WTC11 (cell line): ENCODE data around the gene ZFY. TPM values are rescaled to one million over a fixed set of nuclear protein-coding genes. Genes with fewer than 3 reads are reported as not detected.

Experiments
- ATAC-seq: fragments of 200-7000 bp; cut with Tn5 transposase; 2 replicates; pipeline ENCODE4 v1.10.0; 2021; ENCODE audit warnings: mild to moderate bottlenecking, moderate library complexity
- CTCF ChIA-PET: fragments of 300-600 bp; sonication (Branson Sonifier 250); formaldehyde crosslinking; loops from one replicate; lab custom pipeline; 2021; ENCODE audit warnings: antibody characterized with exemption; lab: Charles Lee
- POLR2A ChIA-PET: fragments of 350-600 bp; sonication (Branson Sonifier 250); formaldehyde crosslinking; loops from one replicate; lab custom pipeline; 2021; ENCODE audit warnings: antibody characterized with exemption; lab: Charles Lee
- DNase-seq: peaks from one replicate; pipeline ENCODE4 v3.0.0; 2021; ENCODE audit warnings: low spot score
- H3K27ac Mint-ChIP-seq: 2 replicates; pipeline ENCODE4 v1.8.0; 2021; ENCODE audit warnings: mixed read lengths
- H3K27me3 Mint-ChIP-seq: 2 replicates; pipeline ENCODE4 v1.8.0; 2021; ENCODE audit warnings: low read depth, mild to moderate bottlenecking, moderate library complexity, mixed read lengths
- H3K36me3 Mint-ChIP-seq: 2 replicates; pipeline ENCODE4 v1.8.0; 2021; ENCODE audit warnings: mixed read lengths
- H3K4me1 Mint-ChIP-seq: 2 replicates; pipeline ENCODE4 v1.8.0; 2022; ENCODE audit warnings: mixed read lengths
- H3K4me3 Mint-ChIP-seq: 2 replicates; pipeline ENCODE4 v1.8.0; 2021; ENCODE audit warnings: mild to moderate bottlenecking, moderate library complexity, mixed read lengths
- H3K9me3 Mint-ChIP-seq: 2 replicates; pipeline ENCODE4 v1.8.0; 2021; ENCODE audit warnings: mixed read lengths
- ATF2 ChIP-seq: sonication (generic); formaldehyde crosslinking; IDR thresholded peaks from 2 replicates; pipeline ENCODE4 v1.8.1; 2022; ENCODE audit warnings: low read depth, missing genetic modification reagents, borderline replicate concordance
- CDX4 ChIP-seq: fragments of 250-450 bp; sonication (Bioruptor Pico); IDR thresholded peaks from 2 replicates; pipeline ENCODE4 v1.9.0; 2021; ENCODE audit warnings: moderate library complexity, mild to moderate bottlenecking, inconsistent platforms, borderline replicate concordance
- E2F4 ChIP-seq: sonication (generic); formaldehyde crosslinking; IDR thresholded peaks from 2 replicates; pipeline ENCODE4 v1.8.1; 2022; ENCODE audit warnings: low read depth, mild to moderate bottlenecking, moderate library complexity, missing genetic modification reagents, borderline replicate concordance
- E2F5 ChIP-seq: sonication (generic); formaldehyde crosslinking; IDR thresholded peaks from 2 replicates; pipeline ENCODE4 v1.8.1; 2022; ENCODE audit warnings: mild to moderate bottlenecking, moderate library complexity, missing genetic modification reagents
- FOXK1 ChIP-seq: sonication (generic); formaldehyde crosslinking; IDR thresholded peaks from 2 replicates; pipeline ENCODE4 v1.8.0; 2022; ENCODE audit warnings: mild to moderate bottlenecking, moderate library complexity, missing genetic modification reagents
- GABPB1 ChIP-seq: sonication (generic); formaldehyde crosslinking; IDR thresholded peaks from 2 replicates; pipeline ENCODE4 v1.8.1; 2023; ENCODE audit warnings: mild to moderate bottlenecking, missing genetic modification reagents
- GTF2I ChIP-seq: fragments of 250-450 bp; sonication (Bioruptor Pico); conservative IDR thresholded peaks from 2 replicates; pipeline ENCODE4 v1.4.0; 2021; ENCODE audit warnings: mild to moderate bottlenecking
- JAZF1 ChIP-seq: fragments of 250-450 bp; sonication (Bioruptor Pico); IDR thresholded peaks from 2 replicates; pipeline ENCODE4 v1.9.0; 2021; ENCODE audit warnings: moderate library complexity, mild to moderate bottlenecking, inconsistent platforms
- JUN ChIP-seq: sonication (generic); formaldehyde crosslinking; IDR thresholded peaks from 2 replicates; pipeline ENCODE4 v1.8.0; 2023; ENCODE audit warnings: mild to moderate bottlenecking, missing genetic modification reagents
- MLX ChIP-seq: sonication (generic); formaldehyde crosslinking; IDR thresholded peaks from 2 replicates; pipeline ENCODE4 v1.8.1; 2023; ENCODE audit warnings: mild to moderate bottlenecking, missing genetic modification reagents, moderate library complexity
- RELA ChIP-seq: sonication (generic); formaldehyde crosslinking; IDR thresholded peaks from 2 replicates; pipeline ENCODE4 v1.8.1; 2022; ENCODE audit warnings: missing genetic modification reagents, mild to moderate bottlenecking, borderline replicate concordance
- SMAD4 ChIP-seq: sonication (generic); formaldehyde crosslinking; IDR thresholded peaks from 2 replicates; pipeline ENCODE4 v1.8.0; 2022; ENCODE audit warnings: mild to moderate bottlenecking, missing genetic modification reagents
- SOX15 ChIP-seq: fragments of 250-450 bp; sonication (Bioruptor Pico); IDR thresholded peaks from 2 replicates; pipeline ENCODE4 v1.9.0; 2021; ENCODE audit warnings: mild to moderate bottlenecking
- TEAD1 ChIP-seq: sonication (generic); formaldehyde crosslinking; IDR thresholded peaks from 2 replicates; pipeline ENCODE4 v1.8.0; 2022; ENCODE audit warnings: mild to moderate bottlenecking, missing genetic modification reagents
- ZNF317 ChIP-seq: sonication (generic); formaldehyde crosslinking; IDR thresholded peaks from 2 replicates; pipeline ENCODE4 v1.8.1; 2023; ENCODE audit warnings: low read depth, mild to moderate bottlenecking, moderate library complexity, missing genetic modification reagents, borderline replicate concordance
- ZNF532 ChIP-seq: fragments of 250-450 bp; sonication (Bioruptor Pico); IDR thresholded peaks from 2 replicates; pipeline ENCODE4 v1.9.0; 2021; ENCODE audit warnings: mild to moderate bottlenecking, borderline replicate concordance
- total RNA-seq: library from RNA; stranded (reverse); gene quantifications from 3 replicates; pipeline ENCODE4 v1.2.3, GENCODE V29; 2021

Gene ZFY
- total RNA-seq, 1 experiment from 2014 or later, result 6.0 TPM

GRCh38 chrY:2913066-2913815 lies 21.9 kb upstream of the ZFY start:
- POLR2A ChIA-PET, result no interaction called here
- DNase-seq, result no peak
- Mint-ChIP-seq H3K27me3 (no peaks in the 10 kb centered on the region), H3K9me3 (0 out of 2 replicates have a peak, but pooled peaks cover 3% of the 10 kb centered on the region), H3K36me3 (no peaks in the 10 kb centered on the region), H3K4me3 (no peak overlapping the region), H3K27ac (no peak overlapping the region), H3K4me1 (peaks cover 9% of the 10 kb centered on the region)
- 0 out of 2 replicates have a peak, but pooled peaks have one; percentile 26 for ATAC-seq
- CTCF ChIA-PET, result no interaction called here
- no peak for TF ChIP-seq ZNF317 (CRISPR knock-in tag)
- TF ChIP-seq CDX4 (CRISPR knock-in tag), result no peak
- TF ChIP-seq MLX (CRISPR knock-in tag), result no peak
- TF ChIP-seq TEAD1 (CRISPR knock-in tag), result no peak
- no peak for TF ChIP-seq ATF2

GRCh38 chrY:2934078-2934477 lies 1.1 kb upstream of the ZFY start:
- H3K4me3 Mint-ChIP-seq, result peak overlapping the region; percentile 80
- ATAC-seq (no peak), DNase-seq (no peak)
- CTCF ChIA-PET, result no interaction called here
- peaks cover 13% of the 10 kb centered on the region for H3K4me1 Mint-ChIP-seq
- no peaks in the 10 kb centered on the region for H3K9me3 Mint-ChIP-seq
- no peaks in the 10 kb centered on the region for H3K36me3 Mint-ChIP-seq
- POLR2A ChIA-PET, result no interaction called here
- H3K27me3 Mint-ChIP-seq, result no peaks in the 10 kb centered on the region
- peak overlapping the region; percentile 94 for H3K27ac Mint-ChIP-seq
- TF ChIP-seq MLX (CRISPR knock-in tag) (no peak), ZNF532 (CRISPR knock-in tag) (no peak), E2F5 (CRISPR knock-in tag) (no peak), JAZF1 (CRISPR knock-in tag) (no peak), SOX15 (CRISPR knock-in tag) (no peak), SMAD4 (CRISPR knock-in tag) (no peak), JUN (CRISPR knock-in tag) (no peak), GTF2I (CRISPR knock-in tag) (no peak), E2F4 (CRISPR knock-in tag) (no peak), GABPB1 (CRISPR knock-in tag) (no peak), FOXK1 (CRISPR knock-in tag) (no peak), RELA (CRISPR knock-in tag) (no peak)
